NCI-H1930 (cell line): ENCODE data around the gene TUBA8.
"Not testable (repeated sequence)": the region's sequence is repeated elsewhere in the genome, so short reads cannot be mapped to it uniquely, and the experiment has no call there.

ENCODE experiments used
- DNase-seq, 2 experiments: peaks; one replicate each; lab custom pipeline; 2025; lab: John Stamatoyannopoulos, UW

TUBA8 gene

GRCh38 chr22:18173441-18173840 is 62.8 kb downstream of the TUBA8 start:
- DNase-seq, result not testable (repeated sequence)
